Measurements from ENCODE around the gene GPATCH1. TPM values are rescaled to one million over a fixed set of nuclear protein-coding genes. Genes with fewer than 3 reads are reported as not detected.
A peak's percentile ranks its signal among the peaks of the same experiment; 100 is the strongest.

Gene GPATCH1
- total and polyA plus RNA-seq, 9 of the 15 experiments (the other 6 are each of a cell fraction or from before 2014, with no cell fraction given), result 3.7 to 9.7 (median 7.7) TPM

GRCh38 chr19:33176670-33177416, 95.9 kb downstream of the GPATCH1 start (continued):
- no peak for TF ChIP-seq CUX1 (CRISPR knock-in tag; IDR thresholded peaks at IDR 0.05)
- TF ChIP-seq CREB1 (IDR thresholded peaks at IDR 0.05), result no peak
- peak; percentile 64 for TF ChIP-seq CREB1 (CRISPR knock-in tag; IDR thresholded peaks at IDR 0.05)
- TF ChIP-seq ATF3 (IDR thresholded peaks at IDR 0.05), result no peak
- 0 out of 2 replicates have a peak, but pooled peaks have one; percentile 56 for TF ChIP-seq ATF3 (CRISPR knock-in tag; conservative IDR thresholded peaks at IDR 0.05)
- TF ChIP-seq TAF9B (IDR thresholded peaks at IDR 0.05; ENCODE audit: partially characterized antibody), result peak; percentile 75
- TF ChIP-seq ELF2 (CRISPR knock-in tag; IDR thresholded peaks at IDR 0.05), result peak; percentile 79
- peak; percentile 71; the same call in 1 of the 2 replicates for TF ChIP-seq CREB3L1 (IDR thresholded peaks at IDR 0.05; ENCODE audit: borderline replicate concordance, low read depth)
- TF ChIP-seq EHMT2 (IDR thresholded peaks at IDR 0.05), result no peak
- TF ChIP-seq PURB (CRISPR knock-in tag; IDR thresholded peaks at IDR 0.05; ENCODE audit: low read depth), result no peak
- TF ChIP-seq ELF1 (tag; IDR thresholded peaks at IDR 0.05), result peak; percentile 96
- no peak for TF ChIP-seq ZNF277 (CRISPR knock-in tag; IDR thresholded peaks at IDR 0.05; ENCODE audit: borderline replicate concordance)
- peak in 1 of 2 experiments; percentile 25; a peak in 1 of 4 replicates for TF ChIP-seq TEAD1 (CRISPR knock-in tag; IDR thresholded peaks at IDR 0.05)
- TF ChIP-seq FOXJ2 (tag; IDR thresholded peaks at IDR 0.05), result peak; percentile 80; the same call in 1 of the 2 replicates
- TF ChIP-seq EGR1 (conservative IDR thresholded peaks at IDR 0.05), result peak; percentile 99
- TF ChIP-seq NFIC (IDR thresholded peaks at IDR 0.05), result peak; percentile 83
- TF ChIP-seq KLF13 (tag; IDR thresholded peaks at IDR 0.05; ENCODE audit: borderline replicate concordance, low read depth), result peak; percentile 23; the same call in 1 of the 2 replicates
- no peak for TF ChIP-seq HEY1 (CRISPR knock-in tag; IDR thresholded peaks at IDR 0.05; ENCODE audit: borderline replicate concordance)
- TF ChIP-seq SRSF9 (IDR thresholded peaks at IDR 0.05; ENCODE audit: borderline replicate concordance, low read depth, low read length), result no peak
- peak; percentile 34 for TF ChIP-seq BHLHE40 (IDR thresholded peaks at IDR 0.05; ENCODE audit: low read length)

Measured in K562 (cell line).